A673 (cell line): ENCODE measurements around the gene SLC26A8. TPM values are rescaled to one million over a fixed set of nuclear protein-coding genes. Genes with fewer than 3 reads are reported as not detected.

ENCODE experiments used
- BruUV-seq: library from RNA; stranded (reverse); fragments of 400-500 nt; replicated peaks from 2 replicates; lab custom pipeline; 2021; lab: Mats Ljungman, UMichigan
- CTCF ChIA-PET: fragments of 300-600 bp; sonication (Branson Sonifier 250); formaldehyde crosslinking; loops from one replicate; lab custom pipeline; 2022; ENCODE audit warnings: antibody characterized with exemption; lab: Charles Lee
- POLR2A ChIA-PET: fragments of 300-600 bp; sonication (Branson Sonifier 250); formaldehyde crosslinking; loops from one replicate; lab custom pipeline; 2022; ENCODE audit warnings: antibody characterized with exemption; ENCODE audit not compliant: low non-redundant PET; lab: Charles Lee
- DNase-seq: peaks from one replicate; pipeline ENCODE4 v3.0.0-alpha.2; 2015; ENCODE audit warnings: low spot score
- H3K27ac ChIP-seq: fragments of 200-600 bp; sonication (generic); 2 replicates; pipeline ENCODE4 v1.5.1; 2016; ENCODE audit warnings: mixed run types, low read depth, mild to moderate bottlenecking, mixed read lengths, antibody characterized with exemption, low read length; ENCODE audit not compliant: poor library complexity, severe bottlenecking
- H3K27me3 ChIP-seq: fragments of 200-600 bp; sonication (generic); replicated peaks from 2 replicates; pipeline ENCODE4 v1.6.1; 2017; ENCODE audit warnings: mixed run types, low read depth, mild to moderate bottlenecking, mixed read lengths, antibody characterized with exemption, low read length; ENCODE audit not compliant: insufficient read depth, poor library complexity
- H3K36me3 ChIP-seq: fragments of 200-600 bp; sonication (generic); 2 replicates; pipeline ENCODE4 v1.6.1; 2016; ENCODE audit warnings: mixed run types, mild to moderate bottlenecking, mixed read lengths, antibody characterized with exemption, low read length; ENCODE audit not compliant: insufficient read depth, poor library complexity, severe bottlenecking
- H3K4me1 ChIP-seq: fragments of 200-600 bp; sonication (generic); 2 replicates; pipeline ENCODE4 v1.6.1; 2017; ENCODE audit warnings: mixed run types, mild to moderate bottlenecking, mixed read lengths, antibody characterized with exemption, low read length; ENCODE audit not compliant: insufficient read depth, poor library complexity, severe bottlenecking
- H3K4me3 ChIP-seq: fragments of 200-600 bp; sonication (generic); 2 replicates; pipeline ENCODE4 v1.5.1; 2016; ENCODE audit warnings: low read depth, mixed run types, mild to moderate bottlenecking, mixed read lengths, low read length; ENCODE audit not compliant: poor library complexity, severe bottlenecking
- H3K9me3 ChIP-seq: fragments of 200-600 bp; sonication (generic); 2 replicates; pipeline ENCODE4 v1.6.1; 2016; ENCODE audit warnings: mixed run types, low read depth, mild to moderate bottlenecking, mixed read lengths, antibody characterized with exemption, low read length; ENCODE audit not compliant: poor library complexity, severe bottlenecking
- CTCF ChIP-seq: fragments of 300-800, 200-600 bp; sonication (generic); conservative IDR thresholded peaks from 2 replicates; pipeline ENCODE4 v1.5.1; 2017; ENCODE audit warnings: low read depth, mild to moderate bottlenecking, antibody characterized with exemption, low read length, moderate library complexity, mixed read lengths
- EZH2 ChIP-seq: fragments of 200-600 bp; sonication (generic); IDR thresholded peaks from 2 replicates; pipeline ENCODE4 v1.6.1; 2017; ENCODE audit warnings: borderline replicate concordance, low read depth, mild to moderate bottlenecking, mixed read lengths, antibody characterized with exemption, low read length; ENCODE audit not compliant: poor library complexity, severe bottlenecking
- intact Hi-C: fragments of 100-400 bp; cut with micrococcal nuclease; formaldehyde crosslinking; loops from one replicate; pipeline ENCODE4 v1.10.0; 2022; ENCODE audit not compliant: unreplicated experiment
- total RNA-seq: library from RNA; stranded (reverse); gene quantifications from 2 replicates; pipeline ENCODE4 v1.2.3, GENCODE V29; 2021

Gene SLC26A8
- total RNA-seq, 1 experiment from 2014 or later: not detected

GRCh38 chr6:36028877-36029324, 4.5 kb upstream of the SLC26A8 start:
- intact Hi-C loops: loop anchor here (2.0 kb wide), 1 partner anchor 168 kb away; the partner anchor contains the start of gene BRPF3
- ChIA-PET CTCF (interaction anchor here (1.4 to 2.1 kb wide), 3 partner anchors 66 to 312 kb away, joined by 3 to 6 read pairs (median 4); no protein-coding TSS in a partner anchor), POLR2A (no interaction called here)
- TSS peak; percentile 61 for BruUV-seq
- Histone ChIP-seq H3K27me3 (no peaks in the 10 kb centered on the region), H3K27ac (peak overlapping the region; percentile 92), H3K9me3 (no peaks in the 10 kb centered on the region), H3K4me1 (peaks cover 18% of the 10 kb centered on the region), H3K4me3 (peak overlapping the region; percentile 97), H3K36me3 (no peaks in the 10 kb centered on the region)
- TF ChIP-seq CTCF (no peak), EZH2 (no peak)
- DNase-seq: peak; percentile 86

DNA sequence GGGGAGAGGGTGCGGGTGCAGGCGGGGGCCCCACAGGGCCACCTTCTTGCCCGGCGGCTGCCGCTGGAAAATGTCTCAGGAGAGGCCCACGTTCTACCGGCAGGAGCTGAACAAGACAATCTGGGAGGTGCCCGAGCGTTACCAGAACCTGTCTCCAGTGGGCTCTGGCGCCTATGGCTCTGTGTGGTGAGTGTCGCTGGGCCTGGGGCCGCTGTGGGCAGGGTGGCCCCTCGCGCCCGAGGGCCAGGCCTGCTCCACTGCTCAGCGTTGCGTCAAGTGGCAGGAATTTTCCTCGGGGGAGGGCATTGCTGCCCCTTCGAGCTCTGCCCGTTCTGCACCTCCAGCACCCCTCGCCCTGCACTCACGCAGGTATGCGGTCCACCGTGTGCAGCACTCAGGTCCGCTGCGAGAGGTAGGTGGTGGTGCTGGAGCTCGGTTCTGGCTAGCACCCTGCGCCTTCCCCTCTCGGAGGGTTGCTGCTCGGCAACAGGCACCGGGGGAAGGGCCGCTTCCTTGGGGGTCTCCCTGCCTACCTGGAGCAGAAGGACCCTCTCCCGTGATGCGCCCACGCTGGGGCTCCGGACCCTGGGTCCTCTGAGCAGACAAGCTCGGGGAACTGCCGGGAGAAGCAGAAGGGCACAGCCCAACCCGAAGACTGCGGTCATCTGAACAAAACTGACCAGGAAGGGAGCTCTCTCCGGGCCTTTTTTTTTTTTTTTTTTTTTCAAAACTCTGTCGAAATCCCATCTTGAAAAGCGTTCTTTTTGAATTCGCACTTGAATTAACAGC, 3.8 kb upstream of the SLC26A8 start:
- no TSS peak for BruUV-seq
- ChIA-PET POLR2A (no interaction called here), CTCF (interaction anchor here (0.5 to 2.1 kb wide), 4 partner anchors 64 to 313 kb away, joined by 3 to 6 read pairs (median 3); no protein-coding TSS in a partner anchor)
- Histone ChIP-seq H3K4me1 (peaks cover 14% of the 10 kb centered on the region), H3K27ac (peak overlapping the region; percentile 92), H3K4me3 (peak overlapping the region; percentile 97), H3K9me3 (no peaks in the 10 kb centered on the region), H3K36me3 (no peaks in the 10 kb centered on the region), H3K27me3 (no peaks in the 10 kb centered on the region)
- intact Hi-C loops: loop anchor here (2.0 kb wide), 1 partner anchor 169 kb away; the partner anchor contains the start of gene BRPF3
- DNase-seq: peak; percentile 37
- no peak for TF ChIP-seq EZH2
- no peak for TF ChIP-seq CTCF

DNA sequence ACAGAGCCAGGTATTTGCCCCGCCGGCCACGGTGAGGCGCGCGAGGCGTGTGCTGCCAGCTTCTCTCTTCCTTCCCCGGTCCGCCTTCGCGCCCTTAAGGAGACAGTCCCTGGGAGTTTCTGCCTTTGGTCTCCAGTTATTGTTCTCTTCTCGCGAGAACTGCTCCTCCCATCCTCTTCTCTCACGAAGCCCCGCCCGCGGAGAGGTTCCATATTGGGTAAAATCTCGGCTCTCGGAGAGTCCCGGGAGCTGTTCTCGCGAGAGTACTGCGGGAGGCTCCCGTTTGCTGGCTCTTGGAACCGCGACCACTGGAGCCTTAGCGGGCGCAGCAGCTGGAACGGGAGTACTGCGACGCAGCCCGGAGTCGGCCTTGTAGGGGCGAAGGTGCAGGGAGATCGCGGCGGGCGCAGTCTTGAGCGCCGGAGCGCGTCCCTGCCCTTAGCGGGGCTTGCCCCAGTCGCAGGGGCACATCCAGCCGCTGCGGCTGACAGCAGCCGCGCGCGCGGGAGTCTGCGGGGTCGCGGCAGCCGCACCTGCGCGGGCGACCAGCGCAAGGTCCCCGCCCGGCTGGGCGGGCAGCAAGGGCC, 3.2 kb upstream of the SLC26A8 start, which contains the start of gene MAPK14:
MAPK14 (plus strand) TSS at position 308 of the 587 bp plus-strand sequence. CDS start 350 bp downstream, outside the sequence.
- ChIA-PET POLR2A (interaction anchor here (0.6 kb wide), 1 partner anchor 57 kb away, joined by 6 read pairs; no protein-coding TSS in a partner anchor), CTCF (interaction anchor here (0.5 to 2.1 kb wide), 5 partner anchors 65 to 313 kb away, joined by 3 to 6 read pairs (median 3); no protein-coding TSS in a partner anchor)
- peaks cover 11% of the 10 kb centered on the region for H3K4me1 ChIP-seq
- H3K9me3 ChIP-seq: no peaks in the 10 kb centered on the region
- DNase-seq: peak; percentile 100
- intact Hi-C loops: loop anchor here (1.0 to 2.0 kb wide), 2 partner anchors 68 to 169 kb away; partner anchors contain the start of gene BRPF3
- TF ChIP-seq EZH2 (no peak), CTCF (peak; percentile 94)
- H3K36me3 ChIP-seq: no peaks in the 10 kb centered on the region
- no TSS peak for BruUV-seq
- peak within 1 kb of the TSS; percentile 92 for H3K27ac ChIP-seq
- H3K4me3 ChIP-seq: peak within 1 kb of the TSS; percentile 97
- no peaks in the 10 kb centered on the region for H3K27me3 ChIP-seq
